GM18519 (cell line): ENCODE results near the gene LY6G6F.
A peak's percentile ranks its signal among the peaks of the same experiment; 100 is the strongest.

ENCODE experiments used
- ATAC-seq: cut with Tn5 transposase; IDR thresholded peaks from one replicate; pipeline ENCODE4 v1.9.1; 2021; ENCODE audit warnings: mild to moderate bottlenecking, moderate library complexity; ENCODE audit not compliant: unreplicated experiment, low FRiP score

LY6G6F gene

GRCh38 chr6:31706599-31706998 lies at the start of gene LY6G6F:
Gene LY6G6F (plus strand): TSS chr6:31706866. CDS start chr6:31706907, 41 bp downstream.
- ATAC-seq = no peak

GRCh38 chr6:31657406-31658157 lies 49.1 kb upstream of the LY6G6F start:
- no peak for ATAC-seq

GRCh38 chr6:31658158-31658688 lies 48.4 kb upstream of the LY6G6F start:
- no peak for ATAC-seq

GRCh38 chr6:31658983-31659648 lies 47.5 kb upstream of the LY6G6F start:
- no peak for ATAC-seq

GRCh38 chr6:31659649-31660380 lies 46.9 kb upstream of the LY6G6F start:
- ATAC-seq = no peak

- ATAC-seq = peak; percentile 37
Measured at GRCh38 chr6:31660381-31661261, 46.0 kb upstream of the LY6G6F start, which contains the start of gene C6orf47. Gene C6orf47 (minus strand): TSS chr6:31660778. CDS start chr6:31659947, 831 bp downstream.

- ATAC-seq = no peak
Measured at GRCh38 chr6:31661262-31662123, 45.2 kb upstream of the LY6G6F start.

- no peak for ATAC-seq
Measured at GRCh38 chr6:31662124-31662723, 44.4 kb upstream of the LY6G6F start.

GRCh38 chr6:31663126-31663960 lies 43.3 kb upstream of the LY6G6F start:
- ATAC-seq = no peak

- ATAC-seq = no peak
Measured at GRCh38 chr6:31663961-31664789, 42.5 kb upstream of the LY6G6F start.

- ATAC-seq = peak; percentile 5
Measured at GRCh38 chr6:31664790-31665500, 41.7 kb upstream of the LY6G6F start, which contains the start of gene GPANK1. Gene GPANK1 (minus strand): TSS chr6:31664997. CDS start chr6:31664478, 519 bp downstream.

GRCh38 chr6:31665501-31666336 lies 40.9 kb upstream of the LY6G6F start, which contains the start of gene CSNK2B:
Gene CSNK2B (plus strand): TSS chr6:31666080. CDS start chr6:31666832, 752 bp downstream.
- peak; percentile 62 for ATAC-seq

GRCh38 chr6:31666337-31666965 lies 40.2 kb upstream of the LY6G6F start:
- no peak for ATAC-seq

- ATAC-seq = no peak
Measured at GRCh38 chr6:31669676-31670075, 37.0 kb upstream of the LY6G6F start, which contains the start of gene LY6G5B. Gene LY6G5B (plus strand): TSS chr6:31669976. CDS start chr6:31670951, 975 bp downstream.
